HepG2 (cell line): Measurements from ENCODE around the gene PSMB3. TPM values are rescaled to one million over a fixed set of nuclear protein-coding genes. Genes with fewer than 3 reads are reported as not detected.
A peak's percentile ranks its signal among the peaks of the same experiment; 100 is the strongest.

ENCODE experiments used
- AGO1 ChIP-seq: fragments of 200-400 bp; formaldehyde crosslinking; IDR thresholded peaks from 2 replicates; pipeline ENCODE4 v1.6.1; 2017; ENCODE audit warnings: mild to moderate bottlenecking, low read depth, low read length, moderate library complexity; ENCODE audit not compliant: poor library complexity, severe bottlenecking
- CENPT ChIP-seq: sonication (generic); formaldehyde crosslinking; IDR thresholded peaks from 2 replicates; pipeline ENCODE4 v1.8.0; 2022; ENCODE audit warnings: low read depth, mild to moderate bottlenecking, moderate library complexity, missing genetic modification reagents
- ETV6 ChIP-seq: sonication (generic); formaldehyde crosslinking; conservative IDR thresholded peaks from 2 replicates; pipeline ENCODE4 v1.4.0; 2020; ENCODE audit warnings: missing genetic modification reagents
- FOXO1 ChIP-seq: sonication (generic); formaldehyde crosslinking; IDR thresholded peaks from 2 replicates; pipeline ENCODE4 v1.4.0; 2020; ENCODE audit warnings: missing genetic modification reagents
- GATAD1 ChIP-seq: IDR thresholded peaks from 2 replicates; pipeline ENCODE4 v1.6.1; 2016; ENCODE audit warnings: missing genetic modification reagents, missing compliant biosample characterization
- GTF2F1 ChIP-seq: fragments of 150-350 bp; IDR thresholded peaks from 2 replicates; pipeline ENCODE4 v1.6.1; 2014; ENCODE audit warnings: low read length
- JDP2 ChIP-seq: sonication (generic); formaldehyde crosslinking; IDR thresholded peaks from 2 replicates; pipeline ENCODE4 v1.8.1; 2022; ENCODE audit warnings: missing genetic modification reagents, borderline replicate concordance
- PRPF4 ChIP-seq: fragments of 200-400 bp; formaldehyde crosslinking; IDR thresholded peaks from 2 replicates; pipeline ENCODE4 v1.6.1; 2016; ENCODE audit warnings: low read length, low read depth; ENCODE audit not compliant: poor library complexity, severe bottlenecking
- SCMH1 ChIP-seq: sonication (generic); formaldehyde crosslinking; IDR thresholded peaks from 2 replicates; pipeline ENCODE4 v1.9.0; 2021; ENCODE audit warnings: missing genetic modification reagents, mild to moderate bottlenecking, borderline replicate concordance
- SIX1 ChIP-seq: sonication (generic); formaldehyde crosslinking; IDR thresholded peaks from 2 replicates; pipeline ENCODE4 v1.4.0; 2020; ENCODE audit warnings: missing genetic modification reagents, borderline replicate concordance
- SMC3 ChIP-seq: IDR thresholded peaks from 2 replicates; pipeline ENCODE4 v1.6.1; 2011; ENCODE audit warnings: low read length, improper control_type of control experiment
- SRSF9 ChIP-seq: fragments of 200-400 bp; formaldehyde crosslinking; IDR thresholded peaks from 2 replicates; pipeline ENCODE4 v1.6.1; 2018; ENCODE audit warnings: borderline replicate concordance, mild to moderate bottlenecking, low read depth, low read length; ENCODE audit not compliant: insufficient read depth, poor library complexity, severe bottlenecking
- SUZ12 ChIP-seq: fragments of 150-350 bp; IDR thresholded peaks from 2 replicates; pipeline ENCODE4 v1.6.1; 2014; ENCODE audit warnings: low read depth, low read length
- TBL1XR1 ChIP-seq: fragments of 150-350 bp; IDR thresholded peaks from 2 replicates; pipeline ENCODE4 v1.6.1; 2014; ENCODE audit warnings: borderline replicate concordance, low read length; ENCODE audit not compliant: partially characterized antibody
- XBP1 ChIP-seq: sonication (generic); formaldehyde crosslinking; IDR thresholded peaks from 2 replicates; pipeline ENCODE4 v1.5.0; 2020; ENCODE audit warnings: missing genetic modification reagents
- ZNF101 ChIP-seq: sonication (generic); formaldehyde crosslinking; IDR thresholded peaks from 2 replicates; pipeline ENCODE4 v1.4.0; 2020; ENCODE audit warnings: mild to moderate bottlenecking, low read depth, missing genetic modification reagents, borderline replicate concordance
- ZNF468 ChIP-seq: sonication (generic); formaldehyde crosslinking; IDR thresholded peaks from 2 replicates; pipeline ENCODE4 v1.8.0; 2022; ENCODE audit warnings: mild to moderate bottlenecking, moderate library complexity, missing genetic modification reagents
- ZNF569 ChIP-seq: sonication (generic); formaldehyde crosslinking; IDR thresholded peaks from 2 replicates; pipeline ENCODE4 v1.5.0; 2020; ENCODE audit warnings: mild to moderate bottlenecking, missing genetic modification reagents, moderate library complexity, borderline replicate concordance
- ZNF703 ChIP-seq: sonication (generic); formaldehyde crosslinking; IDR thresholded peaks from 2 replicates; pipeline ENCODE4 v1.5.1; 2020; ENCODE audit warnings: missing genetic modification reagents, mild to moderate bottlenecking, moderate library complexity, borderline replicate concordance
- ZSCAN30 ChIP-seq: sonication (generic); formaldehyde crosslinking; IDR thresholded peaks from 2 replicates; pipeline ENCODE4 v1.5.0; 2020; ENCODE audit warnings: mild to moderate bottlenecking, missing genetic modification reagents
- polyA plus RNA-seq, 8 experiments: library from polyadenylated mRNA; depleted of rRNA in 3 of 8; stranded (reverse) in 7 of 8; unstranded in 1 of 8; fragments of >200 nt; fragmentation: Illumina TruSeq in 4 of 8; extraction: Trizol in 4 of 8; gene quantifications; 2 replicates each; pipeline versions ENCODE4 v1.2.1 to v1.2.3, GENCODE V29; 2011 to 2016; ENCODE audit warnings: low read depth in 4 of 8, missing spikeins in 1 of 8, mixed read lengths in 1 of 8; ENCODE audit not compliant: insufficient read depth in 1 of 8
- total RNA-seq, 5 experiments: library from RNA; depleted of rRNA; stranded (reverse); fragments of >200 nt; fragmentation: Illumina TruSeq; extraction: Trizol; gene quantifications; 2 replicates each; pipeline ENCODE4 v1.2.3, GENCODE V29; 2016; ENCODE audit warnings: low read depth in 1 of 5
- TF ChIP-seq, protein P1 (sequence below): sonication (generic); formaldehyde crosslinking; IDR thresholded peaks from 2 replicates; pipeline ENCODE4 v1.5.1; 2020; ENCODE audit warnings: missing genetic modification reagents, mild to moderate bottlenecking, borderline replicate concordance
- TF ChIP-seq, protein P2 (sequence below): sonication (generic); formaldehyde crosslinking; IDR thresholded peaks from 2 replicates; pipeline ENCODE4 v1.5.0; 2020; ENCODE audit warnings: missing genetic modification reagents
- TF ChIP-seq, protein P3 (sequence below): IDR thresholded peaks from 2 replicates; pipeline ENCODE4 v1.6.1; 2016; ENCODE audit warnings: low read depth
- TF ChIP-seq, protein P4 (sequence below): sonication (generic); formaldehyde crosslinking; conservative IDR thresholded peaks from 2 replicates; pipeline ENCODE4 v1.4.0; 2020; ENCODE audit warnings: missing genetic modification reagents

PSMB3 gene
- total and polyA plus RNA-seq, 2 of the 13 experiments (the other 11 are each of a cell fraction or from before 2014, with no cell fraction given): 366 to 517 TPM

DNA sequence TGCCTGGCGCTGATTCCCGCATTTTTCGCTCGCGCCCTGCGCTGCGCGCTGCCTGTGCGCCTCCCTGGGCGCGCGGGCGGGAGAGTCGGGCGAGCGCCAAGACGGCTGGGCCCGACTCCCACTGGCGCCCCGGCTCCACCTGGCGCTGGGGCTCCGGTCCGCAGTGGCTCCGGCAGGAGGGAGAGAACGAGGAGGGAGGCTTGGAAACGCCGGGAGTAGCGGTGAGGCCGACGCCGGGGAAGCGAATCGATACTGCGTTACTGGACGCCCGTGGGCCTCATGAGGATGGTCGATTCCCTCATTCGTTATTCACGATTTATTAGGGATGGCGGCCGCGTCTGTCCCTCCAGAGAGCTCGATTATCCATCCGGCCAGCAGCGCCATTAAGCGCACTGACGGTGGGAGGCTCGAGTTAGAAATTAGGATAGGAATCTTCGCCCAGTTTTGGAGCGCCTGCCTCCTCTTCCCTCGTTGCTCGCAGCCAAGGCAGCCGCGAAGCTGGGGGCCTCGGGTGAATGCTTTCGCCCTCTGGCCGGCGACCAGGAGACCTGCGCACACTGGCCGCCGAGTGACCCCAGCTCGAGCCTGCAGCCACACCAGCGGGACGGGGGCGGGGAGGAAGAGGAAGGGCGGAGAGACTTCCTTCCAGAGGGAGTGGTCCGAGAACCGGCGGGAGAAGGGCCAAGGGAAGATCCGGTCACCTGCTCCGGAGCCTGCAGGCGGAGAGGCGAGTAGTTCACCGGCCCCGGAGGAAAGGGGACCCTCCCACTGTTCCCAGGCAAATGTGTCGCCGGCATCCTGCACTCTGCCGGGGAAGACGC is 3.1 kb upstream of the PSMB3 start (continued):
- TF ChIP-seq, protein P1, sequence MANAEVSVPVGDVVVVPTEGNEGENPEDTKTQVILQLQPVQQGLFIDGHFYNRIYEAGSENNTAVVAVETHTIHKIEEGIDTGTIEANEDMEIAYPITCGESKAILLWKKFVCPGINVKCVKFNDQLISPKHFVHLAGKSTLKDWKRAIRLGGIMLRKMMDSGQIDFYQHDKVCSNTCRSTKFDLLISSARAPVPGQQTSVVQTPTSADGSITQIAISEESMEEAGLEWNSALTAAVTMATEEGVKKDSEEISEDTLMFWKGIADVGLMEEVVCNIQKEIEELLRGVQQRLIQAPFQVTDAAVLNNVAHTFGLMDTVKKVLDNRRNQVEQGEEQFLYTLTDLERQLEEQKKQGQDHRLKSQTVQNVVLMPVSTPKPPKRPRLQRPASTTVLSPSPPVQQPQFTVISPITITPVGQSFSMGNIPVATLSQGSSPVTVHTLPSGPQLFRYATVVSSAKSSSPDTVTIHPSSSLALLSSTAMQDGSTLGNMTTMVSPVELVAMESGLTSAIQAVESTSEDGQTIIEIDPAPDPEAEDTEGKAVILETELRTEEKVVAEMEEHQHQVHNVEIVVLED (CRISPR knock-in tag): peak; percentile 58; the same call in 1 of the 2 replicates
- TF ChIP-seq GTF2F1 (no peak), ZNF101 (no peak), GATAD1 (CRISPR knock-in tag) (peak; percentile 80), SRSF9 (no peak), XBP1 (CRISPR knock-in tag) (0 out of 2 replicates have a peak, but pooled peaks have one; percentile 45), SCMH1 (CRISPR knock-in tag) (no peak), AGO1 (peak; percentile 73), TBL1XR1 (no peak), FOXO1 (CRISPR knock-in tag) (no peak), JDP2 (CRISPR knock-in tag) (peak; percentile 20; the same call in 1 of the 2 replicates), SIX1 (CRISPR knock-in tag) (peak; percentile 8; the same call in 1 of the 2 replicates), CENPT (CRISPR knock-in tag) (peak; percentile 76), ZNF569 (no peak), ZNF468 (CRISPR knock-in tag) (no peak; the same call in 1 of the 2 replicates), ZSCAN30 (CRISPR knock-in tag) (no peak), SMC3 (no peak), SUZ12 (no peak), ETV6 (CRISPR knock-in tag) (peak; percentile 72; the same call in 1 of the 2 replicates), PRPF4 (no peak), ZNF703 (CRISPR knock-in tag) (peak; percentile 86; the same call in 1 of the 2 replicates)
- TF ChIP-seq, protein P2, sequence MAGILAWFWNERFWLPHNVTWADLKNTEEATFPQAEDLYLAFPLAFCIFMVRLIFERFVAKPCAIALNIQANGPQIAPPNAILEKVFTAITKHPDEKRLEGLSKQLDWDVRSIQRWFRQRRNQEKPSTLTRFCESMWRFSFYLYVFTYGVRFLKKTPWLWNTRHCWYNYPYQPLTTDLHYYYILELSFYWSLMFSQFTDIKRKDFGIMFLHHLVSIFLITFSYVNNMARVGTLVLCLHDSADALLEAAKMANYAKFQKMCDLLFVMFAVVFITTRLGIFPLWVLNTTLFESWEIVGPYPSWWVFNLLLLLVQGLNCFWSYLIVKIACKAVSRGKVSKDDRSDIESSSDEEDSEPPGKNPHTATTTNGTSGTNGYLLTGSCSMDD (CRISPR knock-in tag): peak; percentile 84; the same call in 1 of the 2 replicates
- TF ChIP-seq, protein P3, sequence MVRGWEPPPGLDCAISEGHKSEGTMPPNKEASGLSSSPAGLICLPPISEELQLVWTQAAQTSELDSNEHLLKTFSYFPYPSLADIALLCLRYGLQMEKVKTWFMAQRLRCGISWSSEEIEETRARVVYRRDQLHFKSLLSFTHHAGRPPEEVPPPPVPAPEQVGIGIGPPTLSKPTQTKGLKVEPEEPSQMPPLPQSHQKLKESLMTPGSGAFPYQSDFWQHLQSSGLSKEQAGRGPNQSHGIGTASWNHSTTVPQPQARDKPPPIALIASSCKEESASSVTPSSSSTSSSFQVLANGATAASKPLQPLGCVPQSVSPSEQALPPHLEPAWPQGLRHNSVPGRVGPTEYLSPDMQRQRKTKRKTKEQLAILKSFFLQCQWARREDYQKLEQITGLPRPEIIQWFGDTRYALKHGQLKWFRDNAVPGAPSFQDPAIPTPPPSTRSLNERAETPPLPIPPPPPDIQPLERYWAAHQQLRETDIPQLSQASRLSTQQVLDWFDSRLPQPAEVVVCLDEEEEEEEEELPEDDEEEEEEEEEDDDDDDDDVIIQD: peak; percentile 72; the same call in 1 of the 2 replicates
- TF ChIP-seq, protein P4, sequence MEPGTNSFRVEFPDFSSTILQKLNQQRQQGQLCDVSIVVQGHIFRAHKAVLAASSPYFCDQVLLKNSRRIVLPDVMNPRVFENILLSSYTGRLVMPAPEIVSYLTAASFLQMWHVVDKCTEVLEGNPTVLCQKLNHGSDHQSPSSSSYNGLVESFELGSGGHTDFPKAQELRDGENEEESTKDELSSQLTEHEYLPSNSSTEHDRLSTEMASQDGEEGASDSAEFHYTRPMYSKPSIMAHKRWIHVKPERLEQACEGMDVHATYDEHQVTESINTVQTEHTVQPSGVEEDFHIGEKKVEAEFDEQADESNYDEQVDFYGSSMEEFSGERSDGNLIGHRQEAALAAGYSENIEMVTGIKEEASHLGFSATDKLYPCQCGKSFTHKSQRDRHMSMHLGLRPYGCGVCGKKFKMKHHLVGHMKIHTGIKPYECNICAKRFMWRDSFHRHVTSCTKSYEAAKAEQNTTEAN: peak; percentile 86; the same call in 1 of the 2 replicates
